ENCODE data around the gene PLEKHM1. TPM values are rescaled to one million over a fixed set of nuclear protein-coding genes. Genes with fewer than 3 reads are reported as not detected.

Gene PLEKHM1
- total and polyA plus RNA-seq, 2 of the 13 experiments (the other 11 are each of a cell fraction or from before 2014, with no cell fraction given), result 7.6 to 13.5 TPM

DNA sequence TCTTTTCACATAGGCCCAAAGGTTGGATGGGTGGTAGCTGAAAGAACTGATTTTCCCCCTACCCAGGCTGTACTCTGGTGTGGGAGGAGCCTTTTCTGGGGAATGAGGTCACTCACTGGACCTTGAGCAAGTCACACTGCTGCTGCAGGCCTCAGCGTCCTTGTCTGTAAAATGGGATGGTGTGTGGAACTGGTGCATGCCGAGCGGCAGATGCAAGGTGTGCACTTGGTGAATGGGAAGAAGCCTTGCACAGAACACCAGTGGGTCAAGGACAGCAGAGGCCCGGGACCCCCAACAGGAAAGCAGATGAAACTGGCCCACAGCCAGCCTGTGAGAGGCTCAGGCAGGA is 96.0 kb downstream of the PLEKHM1 start:
- Histone ChIP-seq H3K27me3 (ENCODE audit: control insufficient read depth in 1 of 2, insufficient read depth in 2 of 2, low read length in 2 of 2) (peaks cover 0 to 6% of the 10 kb centered on the region in 2 experiments; a peak in 1 of 5 replicates), H3K4me3 (replicated peaks in 1 of 3; ENCODE audit: insufficient read depth in 1 of 3, low read depth in 2 of 3, low read length in 3 of 3) (no peak overlapping the region), H3K9me3 (ENCODE audit: low read length) (no peaks in the 10 kb centered on the region), H3K27ac (ENCODE audit: extremely low read length, insufficient read depth, low read length) (no peak overlapping the region), H3K36me3 (replicated peaks in 1 of 2; ENCODE audit: control insufficient read depth in 1 of 2, insufficient read depth in 2 of 2, low read length in 2 of 2) (peaks cover 1 to 11% of the 10 kb centered on the region in 2 experiments; a peak in 3 of 5 replicates), H4K20me1 (ENCODE audit: insufficient read depth, low read length) (no peaks in the 10 kb centered on the region), H2AFZ (ENCODE audit: low read length) (no peak overlapping the region), H3K79me2 (ENCODE audit: insufficient read depth, low read length) (no peaks in the 10 kb centered on the region), H3K9ac (ENCODE audit: insufficient read depth, low read depth, low read length) (no peak overlapping the region), H3K4me2 (ENCODE audit: low read depth, low read length) (no peak overlapping the region), H3K4me1 (ENCODE audit: insufficient read depth, low read length) (peaks cover 7% of the 10 kb centered on the region; the same call in 1 of the 2 replicates)
- ATAC-seq (no peak), DNase-seq (ENCODE audit: low spot score) (no peak), FAIRE-seq (no peak)
- no TSS peak for BruUV-seq (replicated peaks)
- in situ Hi-C loops (cut with HindIII; ENCODE audit: extremely low pct_ligation_motif_present, low pct_unique_long_range_greater_than_20kb), result no loop called here
- ChIA-PET POLR2A (interaction anchor here (1.2 to 2.1 kb wide), 3 partner anchors 12 to 31 kb away, joined by 3 to 11 read pairs (median 4); no protein-coding TSS in a partner anchor), CTCF (ENCODE audit: low intra/inter-chr PET ratio, low total read pairs) (interaction anchor here (1.1 to 1.6 kb wide), 3 partner anchors 9 to 33 kb away, joined by 4 to 27 read pairs (median 11); no protein-coding TSS in a partner anchor)
- 83% methylated on average over 4 of the region's 4 CpGs for WGBS (ENCODE audit: low lambda C conversion rate)
- intact Hi-C loops (cut with micrococcal nuclease; ENCODE audit: unreplicated experiment), result no loop called here
- TF ChIP-seq ZNF674 (CRISPR knock-in tag; IDR thresholded peaks at IDR 0.05; ENCODE audit: low read depth) (no peak), ZNF629 (CRISPR knock-in tag; conservative IDR thresholded peaks at IDR 0.05) (peak; percentile 93), DZIP1 (CRISPR knock-in tag; IDR thresholded peaks at IDR 0.05) (0 out of 2 replicates have a peak, but pooled peaks have one; percentile 18), MEIS2 (CRISPR knock-in tag; IDR thresholded peaks at IDR 0.05) (no peak), ZNF816 (CRISPR knock-in tag; IDR thresholded peaks at IDR 0.05; ENCODE audit: borderline replicate concordance) (0 out of 2 replicates have a peak, but pooled peaks have one; percentile 36), SALL1 (CRISPR knock-in tag; IDR thresholded peaks at IDR 0.05) (no peak), RERE (CRISPR knock-in tag; IDR thresholded peaks at IDR 0.05; ENCODE audit: low read depth) (no peak), ZNF782 (CRISPR knock-in tag; IDR thresholded peaks at IDR 0.05; ENCODE audit: borderline replicate concordance) (0 out of 2 replicates have a peak, but pooled peaks have one; percentile 2)
- TF ChIP-seq, protein P1, sequence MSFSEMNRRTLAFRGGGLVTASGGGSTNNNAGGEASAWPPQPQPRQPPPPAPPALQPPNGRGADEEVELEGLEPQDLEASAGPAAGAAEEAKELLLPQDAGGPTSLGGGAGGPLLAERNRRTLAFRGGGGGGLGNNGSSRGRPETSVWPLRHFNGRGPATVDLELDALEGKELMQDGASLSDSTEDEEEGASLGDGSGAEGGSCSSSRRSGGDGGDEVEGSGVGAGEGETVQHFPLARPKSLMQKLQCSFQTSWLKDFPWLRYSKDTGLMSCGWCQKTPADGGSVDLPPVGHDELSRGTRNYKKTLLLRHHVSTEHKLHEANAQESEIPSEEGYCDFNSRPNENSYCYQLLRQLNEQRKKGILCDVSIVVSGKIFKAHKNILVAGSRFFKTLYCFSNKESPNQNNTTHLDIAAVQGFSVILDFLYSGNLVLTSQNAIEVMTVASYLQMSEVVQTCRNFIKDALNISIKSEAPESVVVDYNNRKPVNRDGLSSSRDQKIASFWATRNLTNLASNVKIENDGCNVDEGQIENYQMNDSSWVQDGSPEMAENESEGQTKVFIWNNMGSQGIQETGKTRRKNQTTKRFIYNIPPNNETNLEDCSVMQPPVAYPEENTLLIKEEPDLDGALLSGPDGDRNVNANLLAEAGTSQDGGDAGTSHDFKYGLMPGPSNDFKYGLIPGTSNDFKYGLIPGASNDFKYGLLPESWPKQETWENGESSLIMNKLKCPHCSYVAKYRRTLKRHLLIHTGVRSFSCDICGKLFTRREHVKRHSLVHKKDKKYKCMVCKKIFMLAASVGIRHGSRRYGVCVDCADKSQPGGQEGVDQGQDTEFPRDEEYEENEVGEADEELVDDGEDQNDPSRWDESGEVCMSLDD (CRISPR knock-in tag; IDR thresholded peaks at IDR 0.05; ENCODE audit: borderline replicate concordance), result no peak
